ENCODE results near the gene CMPK1.

Gene CMPK1

GRCh38 chr1:47396671-47397196, 63.1 kb downstream of the CMPK1 start:
- no peak for DNase-seq

GRCh38 chr1:47399138-47399845, 65.7 kb downstream of the CMPK1 start:
- DNase-seq, result no peak

- DNase-seq, result no peak
Measured at GRCh38 chr1:47399846-47400155, 66.2 kb downstream of the CMPK1 start.

- DNase-seq, result no peak
Measured at GRCh38 chr1:47401761-47402160, 68.2 kb downstream of the CMPK1 start.

GRCh38 chr1:47402591-47402990, 69.0 kb downstream of the CMPK1 start:
- no peak for DNase-seq

- no peak for DNase-seq
Measured at GRCh38 chr1:47403321-47403910, 69.8 kb downstream of the CMPK1 start.

GRCh38 chr1:47405697-47406096, 72.1 kb downstream of the CMPK1 start:
- DNase-seq, result no peak

GRCh38 chr1:47406966-47407365, 73.4 kb downstream of the CMPK1 start:
- no peak for DNase-seq

- no peak for DNase-seq
Measured at GRCh38 chr1:47407481-47407880, 73.9 kb downstream of the CMPK1 start.

GRCh38 chr1:47409311-47410067, 75.9 kb downstream of the CMPK1 start:
- DNase-seq, result peak; percentile 4

- no peak for DNase-seq
Measured at GRCh38 chr1:47410068-47410455, 76.5 kb downstream of the CMPK1 start.

GRCh38 chr1:47411436-47411835, 77.8 kb downstream of the CMPK1 start:
- DNase-seq, result no peak

- no peak for DNase-seq
Measured at GRCh38 chr1:47412437-47412836, 78.8 kb downstream of the CMPK1 start.

GRCh38 chr1:47415728-47416318, 82.2 kb downstream of the CMPK1 start, which contains the start of gene FOXE3:
Gene FOXE3 (plus strand): TSS chr1:47416285. CDS start chr1:47416316, 31 bp downstream.
- no peak for DNase-seq

- DNase-seq, result no peak
Measured at GRCh38 chr1:47416319-47417169, 83.0 kb downstream of the CMPK1 start.

- DNase-seq, result no peak
Measured at GRCh38 chr1:47417170-47418044, 83.8 kb downstream of the CMPK1 start.

- DNase-seq, result no peak
Measured at GRCh38 chr1:47418122-47418521, 84.5 kb downstream of the CMPK1 start.

GRCh38 chr1:47418681-47419325, 85.2 kb downstream of the CMPK1 start:
- no peak for DNase-seq

GRCh38 chr1:47420547-47420946, 87.0 kb downstream of the CMPK1 start:
- no peak for DNase-seq

GRCh38 chr1:47423872-47424271, 90.3 kb downstream of the CMPK1 start:
- DNase-seq, result no peak

Measured in T1000 (cell line).